Liver (tissue), 3 donors: ENCODE measurements around the gene KCP.

ENCODE experiments used
- ATF3 ChIP-seq: IDR thresholded peaks from 2 replicates; pipeline ENCODE4 v1.6.1; 2016; ENCODE audit warnings: antibody characterized with exemption
- CTCF ChIP-seq: fragments of 150-350 bp; IDR thresholded peaks from 2 replicates; pipeline ENCODE4 v1.5.1; 2017; ENCODE audit warnings: improper control_type of control experiment, low read depth, low read length; ENCODE audit not compliant: missing input control
- GABPA ChIP-seq, 2 donors: IDR thresholded peaks in 1 of 2; conservative IDR thresholded peaks in 1 of 2; 2 replicates each; pipeline ENCODE4 v1.6.1; 2016; ENCODE audit warnings: antibody characterized with exemption in 2 of 2, mild to moderate bottlenecking in 1 of 2, moderate library complexity in 1 of 2
- donor health status: healthy.
- donor health status: healthy.

- no peak for TF ChIP-seq CTCF
- no peak for TF ChIP-seq ATF3
- TF ChIP-seq GABPA (IDR thresholded peaks at IDR 0.05 in 1 of 2, conservative IDR thresholded peaks at IDR 0.05 in 1 of 2) = no peak
Observed at GRCh38 chr7:128945668-128946366, 35.3 kb upstream of the KCP start.
